ENCODE results near the gene ARAP2.
"Not testable (repeated sequence)": the region's sequence is repeated elsewhere in the genome, so short reads cannot be mapped to it uniquely, and the experiment has no call there.

The ARAP2 gene

GRCh38 chr4:36187723-36188333 is 56.5 kb downstream of the ARAP2 start:
- peak; percentile 54 for TF ChIP-seq CTCF (IDR thresholded peaks at IDR 0.05; ENCODE audit: insufficient read depth, low read depth, low read length, missing control alignments)
- no peak overlapping the region for H3K4me3 ChIP-seq (ENCODE audit: low read depth, low read length)
- DNase-seq (ENCODE audit: low read depth), result peak; percentile 39

GRCh38 chr4:36183665-36184393 is 60.5 kb downstream of the ARAP2 start:
- no peak for TF ChIP-seq CTCF (IDR thresholded peaks at IDR 0.05; ENCODE audit: insufficient read depth, low read depth, low read length, missing control alignments)
- no peak for DNase-seq (ENCODE audit: low read depth)

GRCh38 chr4:36183232-36183631 is 61.1 kb downstream of the ARAP2 start:
- no peak for DNase-seq (ENCODE audit: low read depth)
- TF ChIP-seq CTCF (IDR thresholded peaks at IDR 0.05; ENCODE audit: insufficient read depth, low read depth, low read length, missing control alignments), result no peak
- no peak overlapping the region for H3K4me3 ChIP-seq (ENCODE audit: low read depth, low read length)

More at GRCh38 chr4:36183665-36184393, 60.5 kb downstream of the ARAP2 start:
- no peak overlapping the region for H3K4me3 ChIP-seq (ENCODE audit: low read depth, low read length)

- not testable (repeated sequence) for DNase-seq (ENCODE audit: low read depth)
Measured at GRCh38 chr4:36182315-36182714, 62.0 kb downstream of the ARAP2 start.

GRCh38 chr4:36180206-36180605 is 64.1 kb downstream of the ARAP2 start:
- DNase-seq (ENCODE audit: low read depth), result no peak
- no peak overlapping the region for H3K4me3 ChIP-seq (ENCODE audit: low read depth, low read length)
- no peak for TF ChIP-seq CTCF (IDR thresholded peaks at IDR 0.05; ENCODE audit: insufficient read depth, low read depth, low read length, missing control alignments)

More at GRCh38 chr4:36182315-36182714, 62.0 kb downstream of the ARAP2 start:
- not testable (repeated sequence) for H3K4me3 ChIP-seq (ENCODE audit: low read depth, low read length)

GRCh38 chr4:36178484-36178883 is 65.8 kb downstream of the ARAP2 start:
- no peak for DNase-seq (ENCODE audit: low read depth)
- no peak for TF ChIP-seq CTCF (IDR thresholded peaks at IDR 0.05; ENCODE audit: insufficient read depth, low read depth, low read length, missing control alignments)
- no peak overlapping the region for H3K4me3 ChIP-seq (ENCODE audit: low read depth, low read length)

GRCh38 chr4:36177946-36178345 is 66.4 kb downstream of the ARAP2 start:
- H3K4me3 ChIP-seq (ENCODE audit: low read depth, low read length), result no peak overlapping the region
- TF ChIP-seq CTCF (IDR thresholded peaks at IDR 0.05; ENCODE audit: insufficient read depth, low read depth, low read length, missing control alignments), result no peak
- no peak for DNase-seq (ENCODE audit: low read depth)

Data from GM12865 (cell line).